Stomach (tissue), 4 donors: ENCODE measurements around the gene TMPRSS3.

ENCODE experiments used
- CTCF ChIP-seq, 7 experiments: fragments of 450-650 bp in 4 of 7; fragments of 200-600 bp in 3 of 7; sonication (generic) in 3 of 7; IDR thresholded peaks; one replicate each; pipeline ENCODE4 v1.5.1; 2016 to 2019; ENCODE audit warnings: antibody characterized with exemption in 7 of 7, control low read depth in 2 of 7, mild to moderate bottlenecking in 1 of 7
- POLR2A ChIP-seq, 4 donors: fragments of 450-650 bp; IDR thresholded peaks; one replicate each; pipeline ENCODE4 v1.6.1; 2016; ENCODE audit warnings: antibody characterized with exemption in 4 of 4, control low read depth in 2 of 4, mild to moderate bottlenecking in 1 of 4, moderate library complexity in 1 of 4
- POLR2AphosphoS5 ChIP-seq, 3 donors: sonication (generic); formaldehyde crosslinking; IDR thresholded peaks; one replicate each; pipeline ENCODE4 v1.6.1; 2016; ENCODE audit warnings: antibody characterized with exemption in 3 of 3

DNA sequence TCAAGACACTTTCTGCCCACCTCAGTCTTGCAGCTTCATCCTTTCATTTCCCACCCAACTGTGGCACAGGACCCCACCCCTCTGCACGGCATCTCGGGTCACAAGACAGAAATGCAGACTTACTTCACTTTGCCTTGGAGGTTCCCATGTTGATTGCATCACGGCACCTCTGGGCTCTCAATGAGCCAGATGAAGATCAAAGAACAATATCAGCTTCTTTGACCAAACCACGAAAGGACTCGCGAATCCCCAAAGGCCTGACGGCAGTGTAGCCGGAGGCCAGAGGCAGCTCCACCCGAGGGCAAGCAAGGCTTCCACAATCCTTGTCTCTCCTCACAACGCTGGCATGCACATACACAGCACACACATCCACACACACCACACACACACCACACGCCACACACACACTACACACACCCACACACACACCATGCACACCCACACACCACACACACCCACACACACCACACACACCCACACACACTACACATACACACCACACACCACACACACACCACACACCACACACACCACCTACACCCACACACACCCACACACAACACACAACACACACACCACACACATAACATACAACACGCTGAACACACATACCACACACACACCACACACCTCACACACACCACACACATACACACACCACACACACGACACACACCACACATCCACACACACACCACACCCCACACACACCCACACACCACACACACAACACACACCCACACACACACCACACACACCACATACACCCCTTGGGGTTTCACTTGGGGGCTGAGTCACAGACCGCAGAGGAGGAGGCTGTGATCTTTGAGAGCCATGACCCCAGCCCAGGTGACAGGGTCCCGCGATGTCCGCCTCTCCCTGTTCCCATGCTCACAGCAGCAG lies 43.7 kb upstream of the TMPRSS3 start:
- no peak for TF ChIP-seq CTCF (IDR thresholded peaks at IDR 0.05)
- TF ChIP-seq POLR2A (IDR thresholded peaks at IDR 0.05): no peak
- TF ChIP-seq POLR2AphosphoS5 (IDR thresholded peaks at IDR 0.05): no peak
